ENCODE results near the gene ULK4.

DNA sequence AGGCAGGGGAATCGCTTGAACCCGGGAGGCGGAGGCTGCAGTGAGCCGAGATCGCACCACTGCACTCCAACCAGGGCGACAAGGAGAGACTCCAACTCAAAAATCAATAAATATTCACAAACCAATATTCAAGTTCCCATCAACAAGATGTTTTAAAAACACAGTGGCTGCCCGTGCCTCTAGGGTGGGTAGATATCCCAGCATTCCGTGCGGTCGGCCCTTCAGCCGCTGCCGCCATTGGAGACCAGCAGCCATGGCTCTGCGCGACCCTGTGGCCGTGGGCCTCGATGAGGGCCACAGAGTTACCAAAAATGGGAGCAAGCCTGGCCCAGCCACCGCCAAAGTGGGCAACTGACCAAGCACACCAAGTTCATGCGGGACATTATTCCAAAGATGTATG is 6.7 kb downstream of the ULK4 start:
- TF ChIP-seq POLR2A (IDR thresholded peaks at IDR 0.05) = no peak
- TF ChIP-seq, protein P1, sequence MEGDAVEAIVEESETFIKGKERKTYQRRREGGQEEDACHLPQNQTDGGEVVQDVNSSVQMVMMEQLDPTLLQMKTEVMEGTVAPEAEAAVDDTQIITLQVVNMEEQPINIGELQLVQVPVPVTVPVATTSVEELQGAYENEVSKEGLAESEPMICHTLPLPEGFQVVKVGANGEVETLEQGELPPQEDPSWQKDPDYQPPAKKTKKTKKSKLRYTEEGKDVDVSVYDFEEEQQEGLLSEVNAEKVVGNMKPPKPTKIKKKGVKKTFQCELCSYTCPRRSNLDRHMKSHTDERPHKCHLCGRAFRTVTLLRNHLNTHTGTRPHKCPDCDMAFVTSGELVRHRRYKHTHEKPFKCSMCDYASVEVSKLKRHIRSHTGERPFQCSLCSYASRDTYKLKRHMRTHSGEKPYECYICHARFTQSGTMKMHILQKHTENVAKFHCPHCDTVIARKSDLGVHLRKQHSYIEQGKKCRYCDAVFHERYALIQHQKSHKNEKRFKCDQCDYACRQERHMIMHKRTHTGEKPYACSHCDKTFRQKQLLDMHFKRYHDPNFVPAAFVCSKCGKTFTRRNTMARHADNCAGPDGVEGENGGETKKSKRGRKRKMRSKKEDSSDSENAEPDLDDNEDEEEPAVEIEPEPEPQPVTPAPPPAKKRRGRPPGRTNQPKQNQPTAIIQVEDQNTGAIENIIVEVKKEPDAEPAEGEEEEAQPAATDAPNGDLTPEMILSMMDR (IDR thresholded peaks at IDR 0.05 in 4 of 5, conservative IDR thresholded peaks at IDR 0.05 in 1 of 5) = no peak

All from gastrocnemius medialis (tissue), 4 donors.